ENCODE data around the gene CWF19L2.

- TF ChIP-seq CTCF (IDR thresholded peaks at IDR 0.05) (no peak), POLR2AphosphoS5 (IDR thresholded peaks at IDR 0.05) (no peak), POLR2A (IDR thresholded peaks at IDR 0.05) (no peak), EP300 (IDR thresholded peaks at IDR 0.05) (no peak)
Measured at GRCh38 chr11:107385361-107385981, 72.2 kb downstream of the CWF19L2 start.

Data from suprapubic skin (tissue), 4 donors.